Measurements from ENCODE around the gene CAMK2G. TPM values are rescaled to one million over a fixed set of nuclear protein-coding genes. Genes with fewer than 3 reads are reported as not detected.

Gene CAMK2G
- polyA plus RNA-seq, 3 donors, result 1.7 to 60.7 (median 3.0) TPM

GRCh38 chr10:73840403-73841060, 33.8 kb downstream of the CAMK2G start:
- Histone ChIP-seq H3K4me1 (ENCODE audit: control insufficient read depth in 1 of 2, insufficient read depth in 2 of 2, low read length in 2 of 2) (peaks cover 9 to 14% of the 10 kb centered on the region in 2 donors), H3K79me2 (ENCODE audit: insufficient read depth, low read length) (no peaks in the 10 kb centered on the region), H3K36me3 (replicated peaks in 1 of 2; ENCODE audit: control insufficient read depth in 1 of 2, insufficient read depth in 2 of 2, low read length in 2 of 2) (peaks cover 71 to 84% of the 10 kb centered on the region in 2 donors), H4K20me1 (ENCODE audit: insufficient read depth, low read length) (peaks cover 6% of the 10 kb centered on the region), H3K9ac (ENCODE audit: insufficient read depth, low read length, poor library complexity, severe bottlenecking) (no peak overlapping the region), H3K4me3 (replicated peaks in 1 of 3; ENCODE audit: low read depth in 2 of 3, low read length in 3 of 3) (no peak overlapping the region), H3K4me2 (replicated peaks; ENCODE audit: extremely low read depth, low read length, poor library complexity, severe bottlenecking) (no peak overlapping the region), H3K27me3 (ENCODE audit: control insufficient read depth in 2 of 2, insufficient read depth in 2 of 2, low read length in 2 of 2) (no peaks in the 10 kb centered on the region), H2AFZ (ENCODE audit: insufficient read depth, low read depth, low read length, poor library complexity, severe bottlenecking) (no peak overlapping the region), H3K9me3 (replicated peaks in 1 of 2; ENCODE audit: control insufficient read depth in 1 of 2, insufficient read depth in 1 of 2, low read length in 2 of 2) (no peaks in the 10 kb centered on the region), H3K27ac (ENCODE audit: low read depth in 1 of 2, low read length in 2 of 2) (no peak overlapping the region)
- intact Hi-C loops (cut with micrococcal nuclease), result loop anchor here in 1 of 2 donors (10.0 kb wide), 1 partner anchor 244 kb away; no protein-coding TSS in a partner anchor
- Mint-ChIP-seq H3K4me3 (no peak overlapping the region), H3K27me3 (ENCODE audit: low read depth in 3 of 3) (no peaks in the 10 kb centered on the region), H3K36me3 (peaks cover 71 to 87% of the 10 kb centered on the region in 2 donors), H3K4me1 (peaks cover 13% of the 10 kb centered on the region), H3K27ac (peak overlapping the region in 2 of 7 donors; percentile 24 to 74), H3K9me3 (no peaks in the 10 kb centered on the region)
- TF ChIP-seq CTCF (IDR thresholded peaks at IDR 0.05), result no peak
- 99% methylated on average over 13 of the region's 13 CpGs for WGBS (ENCODE audit: insufficient coverage)
- DNase-seq, result no peak

GRCh38 chr10:73840056-73840402, 34.3 kb downstream of the CAMK2G start:
- H2AFZ ChIP-seq (ENCODE audit: insufficient read depth, low read depth, low read length, poor library complexity, severe bottlenecking), result no peak overlapping the region
- peak overlapping the region in 1 of 7 donors; percentile 74 for H3K27ac Mint-ChIP-seq
- WGBS (ENCODE audit: insufficient coverage), result 100% methylated on average over 2 of the region's 4 CpGs

More at GRCh38 chr10:73840056-73840402, 34.3 kb downstream of the CAMK2G start:
- Histone ChIP-seq H3K36me3 (replicated peaks in 1 of 2; ENCODE audit: control insufficient read depth in 1 of 2, insufficient read depth in 2 of 2, low read length in 2 of 2) (peaks cover 74 to 84% of the 10 kb centered on the region in 2 donors), H3K27me3 (ENCODE audit: control insufficient read depth in 2 of 2, insufficient read depth in 2 of 2, low read length in 2 of 2) (no peaks in the 10 kb centered on the region), H3K4me2 (replicated peaks; ENCODE audit: extremely low read depth, low read length, poor library complexity, severe bottlenecking) (no peak overlapping the region), H3K79me2 (ENCODE audit: insufficient read depth, low read length) (no peaks in the 10 kb centered on the region), H3K4me3 (replicated peaks in 1 of 3; ENCODE audit: low read depth in 2 of 3, low read length in 3 of 3) (no peak overlapping the region), H3K27ac (ENCODE audit: low read depth in 1 of 2, low read length in 2 of 2) (no peak overlapping the region), H3K4me1 (ENCODE audit: control insufficient read depth in 1 of 2, insufficient read depth in 2 of 2, low read length in 2 of 2) (peaks cover 9 to 14% of the 10 kb centered on the region in 2 donors), H3K9me3 (replicated peaks in 1 of 2; ENCODE audit: control insufficient read depth in 1 of 2, insufficient read depth in 1 of 2, low read length in 2 of 2) (no peaks in the 10 kb centered on the region), H4K20me1 (ENCODE audit: insufficient read depth, low read length) (peaks cover 6% of the 10 kb centered on the region), H3K9ac (ENCODE audit: insufficient read depth, low read length, poor library complexity, severe bottlenecking) (no peak overlapping the region)
- DNase-seq, result no peak
- H3K4me1 Mint-ChIP-seq, result peaks cover 13% of the 10 kb centered on the region
- H3K4me3 Mint-ChIP-seq, result no peak overlapping the region
- H3K27me3 Mint-ChIP-seq (ENCODE audit: low read depth in 3 of 3), result no peaks in the 10 kb centered on the region
- H3K9me3 Mint-ChIP-seq, result peaks cover 0 to under 1% (median 0%) of the 10 kb centered on the region in 7 donors
- intact Hi-C loops (cut with micrococcal nuclease), result loop anchor here in 1 of 2 donors (10.0 kb wide), 1 partner anchor 245 kb away; no protein-coding TSS in a partner anchor
- H3K36me3 Mint-ChIP-seq, result peaks cover 72 to 87% of the 10 kb centered on the region in 2 donors
- no peak for TF ChIP-seq CTCF (IDR thresholded peaks at IDR 0.05)
